ENCODE data around the gene UPB1. TPM values are rescaled to one million over a fixed set of nuclear protein-coding genes. Genes with fewer than 3 reads are reported as not detected.
"Not testable (repeated sequence)": the region's sequence is repeated elsewhere in the genome, so short reads cannot be mapped to it uniquely, and the experiment has no call there.

Gene UPB1
- total and polyA plus RNA-seq, 10 donors, result 0.38 to 3.9 (median 1.6) TPM

GRCh38 chr22:24523873-24524272 is 28.7 kb downstream of the UPB1 start:
- peaks cover 5 to 45% (median 27%) of the 10 kb centered on the region in 6 donors for H3K4me1 ChIP-seq
- no peak for DNase-seq
- no peaks in the 10 kb centered on the region for H3K27me3 ChIP-seq (replicated peaks in 1 of 7)
- no peak overlapping the region for H3K4me3 ChIP-seq
- peaks cover 0 to 14% (median 0%) of the 10 kb centered on the region in 6 donors for H3K36me3 ChIP-seq
- H3K27ac ChIP-seq, result no peak overlapping the region
- 61 to 79% (median 72%) methylated on average over 2 of the region's 2 CpGs for WGBS, 5 donors
- no peak for TF ChIP-seq CTCF (IDR thresholded peaks at IDR 0.05 in 8 of 11, conservative IDR thresholded peaks at IDR 0.05 in 3 of 11)
- TF ChIP-seq POLR2AphosphoS5 (IDR thresholded peaks at IDR 0.05), result no peak
- TF ChIP-seq POLR2A (IDR thresholded peaks at IDR 0.05), result no peak
- intact Hi-C loops (cut with DNase I; ENCODE audit: low total_unique reads), result loop anchor here (5.0 kb wide), 1 partner anchor 197 kb away; no protein-coding TSS in a partner anchor
- H3K9me3 ChIP-seq, result no peaks in the 10 kb centered on the region

GRCh38 chr22:24525416-24526037 is 30.4 kb downstream of the UPB1 start:
- Histone ChIP-seq H3K9me3 (no peaks in the 10 kb centered on the region), H3K36me3 (peaks cover 0 to 14% (median 0%) of the 10 kb centered on the region in 6 donors), H3K4me1 (peaks cover 5 to 28% (median 14%) of the 10 kb centered on the region in 6 donors), H3K27me3 (replicated peaks in 1 of 7) (no peaks in the 10 kb centered on the region), H3K27ac (no peak overlapping the region), H3K4me3 (no peak overlapping the region)
- intact Hi-C loops (cut with DNase I; ENCODE audit: low total_unique reads), result no loop called here
- TF ChIP-seq POLR2AphosphoS5 (IDR thresholded peaks at IDR 0.05) (peak in 2 of 3 donors; percentile 22 to 80), POLR2A (IDR thresholded peaks at IDR 0.05) (no peak), CTCF (IDR thresholded peaks at IDR 0.05 in 8 of 11, conservative IDR thresholded peaks at IDR 0.05 in 3 of 11) (peak; percentile 72 to 90 (median 86))
- DNase-seq, result peak; percentile 92
- 3 to 15% (median 8%) methylated on average over 12 of the region's 12 CpGs for WGBS, 5 donors

- no peak overlapping the region for H3K4me3 ChIP-seq
- 88 to 100% (median 94%) methylated on average over 2 of the region's 2 CpGs for WGBS, 5 donors
- intact Hi-C loops (cut with DNase I; ENCODE audit: low total_unique reads), result no loop called here
- H3K27ac ChIP-seq, result no peak overlapping the region
- no peaks in the 10 kb centered on the region for H3K9me3 ChIP-seq
- H3K27me3 ChIP-seq (replicated peaks in 1 of 7), result no peaks in the 10 kb centered on the region
- peaks cover 0 to 14% (median 0%) of the 10 kb centered on the region in 6 donors for H3K36me3 ChIP-seq
- no peak for DNase-seq
- H3K4me1 ChIP-seq, result peaks cover 5 to 22% (median 11%) of the 10 kb centered on the region in 6 donors
- no peak for TF ChIP-seq POLR2AphosphoS5 (IDR thresholded peaks at IDR 0.05)
- no peak for TF ChIP-seq CTCF (IDR thresholded peaks at IDR 0.05 in 8 of 11, conservative IDR thresholded peaks at IDR 0.05 in 3 of 11)
- no peak for TF ChIP-seq POLR2A (IDR thresholded peaks at IDR 0.05)
Measured at GRCh38 chr22:24526191-24526590, 31.1 kb downstream of the UPB1 start.

GRCh38 chr22:24529898-24530297 is 34.8 kb downstream of the UPB1 start:
- H3K27me3 ChIP-seq (replicated peaks in 1 of 7), result no peaks in the 10 kb centered on the region
- DNase-seq, result no peak
- 64 to 80% (median 76%) methylated on average over 2 of the region's 2 CpGs for WGBS, 5 donors
- H3K27ac ChIP-seq, result no peak overlapping the region
- no peaks in the 10 kb centered on the region for H3K9me3 ChIP-seq
- no peak for TF ChIP-seq POLR2AphosphoS5 (IDR thresholded peaks at IDR 0.05)
- no peak for TF ChIP-seq POLR2A (IDR thresholded peaks at IDR 0.05)
- TF ChIP-seq CTCF (IDR thresholded peaks at IDR 0.05 in 8 of 11, conservative IDR thresholded peaks at IDR 0.05 in 3 of 11), result no peak
- no peak overlapping the region for H3K4me3 ChIP-seq
- intact Hi-C loops (cut with DNase I; ENCODE audit: low total_unique reads), result no loop called here
- H3K36me3 ChIP-seq, result peaks cover 0 to 14% (median 0%) of the 10 kb centered on the region in 6 donors
- peaks cover 3 to 10% (median 7%) of the 10 kb centered on the region in 6 donors for H3K4me1 ChIP-seq

- 85 to 93% (median 91%) methylated on average over 3 of the region's 3 CpGs for WGBS, 5 donors
- intact Hi-C loops (cut with DNase I; ENCODE audit: low total_unique reads), result not testable (repeated sequence)
Measured at GRCh38 chr22:24530968-24531367, 35.8 kb downstream of the UPB1 start.

More at GRCh38 chr22:24530968-24531367, 35.8 kb downstream of the UPB1 start:
- not testable (repeated sequence) for H3K4me1 ChIP-seq; H3K27me3 ChIP-seq (replicated peaks in 1 of 7); DNase-seq; H3K27ac ChIP-seq; H3K4me3 ChIP-seq; H3K9me3 ChIP-seq
- peaks cover 0 to 14% (median 0%) of the 10 kb centered on the region in 6 donors for H3K36me3 ChIP-seq

All from spleen (tissue), 11 donors.